Measurements from ENCODE around the gene KCNT1. TPM values are rescaled to one million over a fixed set of nuclear protein-coding genes. Genes with fewer than 3 reads are reported as not detected.
"Not testable (repeated sequence)": the region's sequence is repeated elsewhere in the genome, so short reads cannot be mapped to it uniquely, and the experiment has no call there.

The KCNT1 gene
- total RNA-seq, 1 donor from 2014 or later, result not detected

DNA sequence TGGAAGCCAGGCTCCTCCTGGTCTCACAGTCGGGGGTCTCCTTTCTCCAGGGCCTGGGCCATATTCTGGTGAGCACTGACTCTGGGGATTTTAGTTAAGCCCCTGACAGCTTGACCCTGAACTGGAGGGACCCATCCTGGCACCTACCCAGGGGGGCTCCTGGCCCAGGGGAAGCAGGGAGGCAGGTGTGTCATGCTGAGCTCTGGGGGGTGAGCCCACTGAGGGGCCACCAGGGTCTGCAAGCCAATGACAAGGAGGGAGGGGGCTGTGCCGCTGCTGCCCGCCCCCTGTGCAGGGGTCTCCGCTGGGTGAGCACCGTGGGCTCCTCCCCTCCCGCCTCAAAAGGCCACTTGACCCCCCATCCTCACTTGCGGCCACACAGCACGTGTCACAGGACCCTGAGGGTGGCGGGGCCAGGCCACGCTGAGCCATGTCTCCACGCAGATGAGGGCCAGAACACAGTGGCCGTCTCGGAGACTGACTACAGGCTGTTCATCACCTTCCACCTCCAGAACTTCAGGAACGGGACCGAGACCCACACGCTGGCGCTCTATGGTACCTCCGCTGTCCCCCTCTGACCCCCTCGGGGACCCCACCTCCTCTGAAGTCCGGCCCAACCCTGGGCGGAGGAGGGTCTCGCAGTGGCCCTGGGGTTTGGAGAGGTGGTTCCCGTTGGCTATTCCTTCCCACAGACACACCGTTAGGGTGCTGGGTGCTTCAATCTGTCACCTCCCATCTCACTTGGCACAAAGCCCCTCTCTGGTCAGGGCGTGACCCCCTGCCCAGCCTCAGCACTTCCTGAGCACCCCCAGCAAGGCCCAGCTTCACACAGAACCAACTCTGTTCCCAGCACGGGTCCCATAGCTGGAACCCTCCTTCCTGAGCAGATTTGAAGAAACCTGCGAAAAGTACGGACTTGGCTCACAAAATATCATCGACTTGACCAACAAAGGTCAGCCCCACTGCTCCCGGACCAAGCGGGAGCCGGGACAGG, 36.9 kb upstream of the KCNT1 start:
- Mint-ChIP-seq H3K27ac (ENCODE audit: unreplicated experiment) (no peak overlapping the region), H3K4me3 (ENCODE audit: unreplicated experiment) (peak overlapping the region; percentile 56), H3K4me1 (ENCODE audit: unreplicated experiment) (no peaks in the 10 kb centered on the region), H3K27me3 (ENCODE audit: unreplicated experiment) (peaks cover 7% of the 10 kb centered on the region), H3K36me3 (ENCODE audit: low read depth, unreplicated experiment) (peaks cover 8% of the 10 kb centered on the region), H3K9me3 (ENCODE audit: unreplicated experiment) (no peaks in the 10 kb centered on the region)
- TF ChIP-seq, protein P1, sequence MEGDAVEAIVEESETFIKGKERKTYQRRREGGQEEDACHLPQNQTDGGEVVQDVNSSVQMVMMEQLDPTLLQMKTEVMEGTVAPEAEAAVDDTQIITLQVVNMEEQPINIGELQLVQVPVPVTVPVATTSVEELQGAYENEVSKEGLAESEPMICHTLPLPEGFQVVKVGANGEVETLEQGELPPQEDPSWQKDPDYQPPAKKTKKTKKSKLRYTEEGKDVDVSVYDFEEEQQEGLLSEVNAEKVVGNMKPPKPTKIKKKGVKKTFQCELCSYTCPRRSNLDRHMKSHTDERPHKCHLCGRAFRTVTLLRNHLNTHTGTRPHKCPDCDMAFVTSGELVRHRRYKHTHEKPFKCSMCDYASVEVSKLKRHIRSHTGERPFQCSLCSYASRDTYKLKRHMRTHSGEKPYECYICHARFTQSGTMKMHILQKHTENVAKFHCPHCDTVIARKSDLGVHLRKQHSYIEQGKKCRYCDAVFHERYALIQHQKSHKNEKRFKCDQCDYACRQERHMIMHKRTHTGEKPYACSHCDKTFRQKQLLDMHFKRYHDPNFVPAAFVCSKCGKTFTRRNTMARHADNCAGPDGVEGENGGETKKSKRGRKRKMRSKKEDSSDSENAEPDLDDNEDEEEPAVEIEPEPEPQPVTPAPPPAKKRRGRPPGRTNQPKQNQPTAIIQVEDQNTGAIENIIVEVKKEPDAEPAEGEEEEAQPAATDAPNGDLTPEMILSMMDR (IDR thresholded peaks at IDR 0.05; ENCODE audit: unreplicated experiment), result no peak
- DNase-seq (ENCODE audit: low spot score), result no peak

DNA sequence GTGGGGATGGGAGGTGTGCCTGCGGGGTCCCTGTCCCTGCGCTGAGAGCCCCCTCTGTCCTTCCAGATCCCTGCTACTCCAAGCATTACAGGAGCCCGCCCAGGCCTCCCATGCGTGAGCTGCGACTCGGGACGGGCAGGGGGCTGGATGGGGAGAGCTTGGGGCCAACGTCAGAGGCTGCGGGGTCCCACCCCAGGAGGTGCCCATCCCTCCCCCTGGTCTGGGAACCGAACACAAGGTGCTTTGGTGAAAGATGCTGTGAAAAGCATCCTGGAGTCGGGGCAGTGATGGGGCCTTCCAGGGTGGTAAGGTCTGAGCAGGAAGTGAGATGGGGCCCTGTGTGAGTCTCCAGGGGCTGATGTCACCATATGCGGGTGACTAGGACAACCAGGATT, 36.2 kb upstream of the KCNT1 start:
- Mint-ChIP-seq H3K4me1 (ENCODE audit: unreplicated experiment) (no peaks in the 10 kb centered on the region), H3K27ac (ENCODE audit: unreplicated experiment) (no peak overlapping the region), H3K9me3 (ENCODE audit: unreplicated experiment) (no peaks in the 10 kb centered on the region), H3K27me3 (ENCODE audit: unreplicated experiment) (peaks cover 7% of the 10 kb centered on the region), H3K4me3 (ENCODE audit: unreplicated experiment) (no peak overlapping the region), H3K36me3 (ENCODE audit: low read depth, unreplicated experiment) (peaks cover 8% of the 10 kb centered on the region)
- DNase-seq (ENCODE audit: low spot score), result no peak
- TF ChIP-seq, protein P1 (IDR thresholded peaks at IDR 0.05; ENCODE audit: unreplicated experiment), result no peak

DNA sequence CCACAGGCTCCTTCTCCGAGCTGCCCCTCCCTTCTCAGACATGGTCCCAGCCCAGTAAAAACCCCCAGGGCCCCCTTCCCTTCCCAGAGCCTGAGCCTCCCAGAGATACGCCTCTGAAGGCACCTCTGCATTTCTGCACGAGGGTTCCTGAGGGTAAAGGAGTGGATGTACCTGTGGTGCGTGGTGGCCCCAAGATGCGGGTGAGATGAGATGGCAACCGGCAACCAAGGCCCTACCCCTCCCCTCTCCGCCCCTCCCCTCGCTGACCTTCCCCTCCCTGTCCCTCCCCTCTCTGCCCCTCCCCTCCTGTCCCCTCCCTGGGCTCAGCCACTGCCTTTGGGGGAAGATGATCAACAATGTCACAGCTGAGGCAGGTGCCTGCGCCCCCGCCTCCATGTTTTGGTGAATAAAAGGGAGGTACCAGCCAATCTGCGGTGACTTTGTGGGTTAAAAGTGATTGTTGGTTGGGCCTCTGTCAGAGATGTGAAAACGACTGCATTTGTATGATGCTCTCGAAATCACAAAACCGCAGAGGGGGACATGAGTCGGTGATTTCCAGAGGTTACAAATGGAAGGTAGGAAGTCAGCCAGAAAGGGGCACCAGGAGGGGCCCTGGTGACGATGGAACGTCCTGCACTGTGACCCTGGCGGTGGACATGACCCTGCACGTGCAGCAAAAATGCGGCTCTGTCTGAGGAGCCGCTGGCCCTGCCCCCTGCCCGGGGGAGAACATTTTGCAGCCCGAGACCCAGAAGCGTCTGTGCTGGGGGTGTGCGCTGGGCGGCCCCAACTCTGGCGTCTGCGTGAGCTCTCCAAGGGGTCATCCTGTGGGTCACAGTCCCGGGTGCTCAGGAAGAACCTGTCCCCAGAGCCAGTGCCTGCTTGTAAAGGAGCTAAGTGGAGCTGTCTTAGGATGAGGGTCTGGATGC, 35.2 kb upstream of the KCNT1 start:
- H3K27me3 Mint-ChIP-seq (ENCODE audit: unreplicated experiment), result peaks cover 7% of the 10 kb centered on the region
- TF ChIP-seq, protein P1 (IDR thresholded peaks at IDR 0.05; ENCODE audit: unreplicated experiment), result no peak
- H3K4me3 Mint-ChIP-seq (ENCODE audit: unreplicated experiment), result no peak overlapping the region
- no peaks in the 10 kb centered on the region for H3K9me3 Mint-ChIP-seq (ENCODE audit: unreplicated experiment)
- no peaks in the 10 kb centered on the region for H3K4me1 Mint-ChIP-seq (ENCODE audit: unreplicated experiment)
- no peak overlapping the region for H3K27ac Mint-ChIP-seq (ENCODE audit: unreplicated experiment)
- peaks cover 8% of the 10 kb centered on the region for H3K36me3 Mint-ChIP-seq (ENCODE audit: low read depth, unreplicated experiment)
- no peak for DNase-seq (ENCODE audit: low spot score)

DNA sequence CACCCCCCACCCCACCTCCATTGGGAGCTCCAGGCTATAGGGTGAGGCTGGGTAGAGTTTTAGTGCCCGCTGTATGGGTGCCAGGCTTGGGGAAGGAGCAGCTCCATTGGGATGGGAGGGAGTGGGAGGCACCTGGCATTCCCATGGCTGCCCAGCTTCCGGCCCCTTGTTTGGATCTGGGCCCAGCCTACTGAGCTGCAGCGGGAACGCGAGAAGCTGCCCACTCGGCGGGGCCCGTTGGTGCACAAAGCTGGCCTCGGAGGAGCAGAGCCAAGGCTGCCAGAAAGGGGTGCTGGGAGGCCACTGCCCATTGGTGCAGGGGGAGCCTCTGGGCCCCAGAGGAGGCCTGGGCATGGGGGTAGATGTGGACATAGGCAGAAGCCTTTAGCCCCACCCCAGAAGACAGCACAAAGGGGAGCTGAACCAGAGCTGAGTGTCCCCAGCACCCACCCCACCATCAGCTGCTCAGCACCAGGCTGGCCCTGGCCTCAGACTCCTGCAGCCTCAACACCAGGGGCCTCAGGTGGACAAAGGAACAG, 34.5 kb upstream of the KCNT1 start:
- TF ChIP-seq, protein P1 (IDR thresholded peaks at IDR 0.05; ENCODE audit: unreplicated experiment), result no peak
- H3K4me1 Mint-ChIP-seq (ENCODE audit: unreplicated experiment), result no peaks in the 10 kb centered on the region
- peaks cover 9% of the 10 kb centered on the region for H3K27me3 Mint-ChIP-seq (ENCODE audit: unreplicated experiment)
- no peak overlapping the region for H3K4me3 Mint-ChIP-seq (ENCODE audit: unreplicated experiment)
- DNase-seq (ENCODE audit: low spot score), result no peak
- no peak overlapping the region for H3K27ac Mint-ChIP-seq (ENCODE audit: unreplicated experiment)
- H3K36me3 Mint-ChIP-seq (ENCODE audit: low read depth, unreplicated experiment), result peaks cover 8% of the 10 kb centered on the region
- H3K9me3 Mint-ChIP-seq (ENCODE audit: unreplicated experiment), result no peaks in the 10 kb centered on the region

DNA sequence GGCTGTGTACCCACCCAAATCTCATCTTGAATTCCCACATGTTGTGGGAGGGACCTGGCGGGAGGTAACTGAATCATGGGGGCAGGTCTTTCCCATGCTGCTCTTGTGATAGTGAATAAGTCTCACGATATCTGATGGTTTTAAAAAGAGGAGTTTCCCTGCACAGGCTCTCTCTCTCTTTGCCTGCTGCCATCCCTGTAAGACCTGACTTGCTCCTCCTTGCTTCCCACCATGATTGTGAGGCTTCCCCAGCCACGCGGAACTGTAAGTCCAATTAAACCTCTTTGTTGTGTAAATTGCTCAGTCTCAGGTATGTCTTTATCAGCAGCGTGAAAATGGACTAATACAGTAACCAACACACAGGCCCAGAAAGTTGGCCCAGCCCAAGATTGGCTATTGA, 33.0 kb upstream of the KCNT1 start:
- H3K27me3 Mint-ChIP-seq (ENCODE audit: unreplicated experiment); H3K4me1 Mint-ChIP-seq (ENCODE audit: unreplicated experiment); H3K9me3 Mint-ChIP-seq (ENCODE audit: unreplicated experiment); DNase-seq (ENCODE audit: low spot score); H3K36me3 Mint-ChIP-seq (ENCODE audit: low read depth, unreplicated experiment): not testable (repeated sequence)
- peak overlapping the region; percentile 14 for H3K4me3 Mint-ChIP-seq (ENCODE audit: unreplicated experiment)
- peak overlapping the region; percentile 68 for H3K27ac Mint-ChIP-seq (ENCODE audit: unreplicated experiment)
